Kidney (tissue), 14 donors: ENCODE results near the gene LGR6. TPM values are rescaled to one million over a fixed set of nuclear protein-coding genes. Genes with fewer than 3 reads are reported as not detected.

Source experiments
- DNase-seq, 5 donors: peaks; one replicate each; pipeline ENCODE4 v3.0.0-alpha.2; 2013 to 2020
- FAIRE-seq: peaks from 2 replicates; lab custom pipeline; 2012; peaks lifted over from hg19 to GRCh38; lab: Jason Lieb, UNC
- H3K27ac ChIP-seq, 2 donors: one replicate each; pipeline ENCODE4 v1.7.0; 2013; ENCODE audit warnings: low read depth in 2 of 2, low read length in 2 of 2, inconsistent platforms in 1 of 2
- H3K27me3 ChIP-seq: one replicate; pipeline ENCODE4 v1.7.1; 2013; ENCODE audit warnings: low read length, inconsistent platforms; ENCODE audit not compliant: control insufficient read depth, insufficient read depth
- H3K36me3 ChIP-seq, 3 donors: one replicate each; pipeline versions ENCODE4 v1.7.0 to v1.7.1; 2013; ENCODE audit warnings: low read length in 3 of 3, control low read depth in 1 of 3, inconsistent platforms in 1 of 3; ENCODE audit not compliant: insufficient read depth in 3 of 3, control insufficient read depth in 2 of 3
- H3K4me1 ChIP-seq, 3 donors: one replicate each; pipeline versions ENCODE4 v1.7.0 to v1.7.1; 2013; ENCODE audit warnings: low read length in 3 of 3, inconsistent platforms in 1 of 3, low read depth in 1 of 3; ENCODE audit not compliant: control insufficient read depth in 2 of 3, insufficient read depth in 2 of 3
- H3K4me3 ChIP-seq, 3 donors: one replicate each; pipeline versions ENCODE4 v1.7.0 to v1.8.1; 2013; ENCODE audit warnings: low read length in 3 of 3, control low read depth in 1 of 3, inconsistent platforms in 1 of 3
- H3K9ac ChIP-seq, 3 donors: one replicate each; pipeline versions ENCODE4 v1.7.0 to v1.7.1; 2013; ENCODE audit warnings: low read length in 3 of 3, control low read depth in 1 of 3, inconsistent platforms in 1 of 3
- H3K9me3 ChIP-seq, 3 donors: one replicate each; pipeline versions ENCODE4 v1.7.0 to v1.7.1; 2013; ENCODE audit warnings: low read length in 3 of 3, control low read depth in 1 of 3, inconsistent platforms in 1 of 3; ENCODE audit not compliant: control insufficient read depth in 2 of 3, insufficient read depth in 1 of 3
- intact Hi-C: fragments of 100-400 bp; cut with DNase I; formaldehyde crosslinking; loops from one replicate; pipeline ENCODE4 v1.11.1; 2022
- polyA plus RNA-seq: library from polyadenylated mRNA; stranded (reverse); fragments of 350-450 nt; fragmentation: Illumina TruSeq; extraction: RNeasy Lipid Tissue Mini Kit (QIAGEN cat#74804); gene quantifications from one replicate; pipeline ENCODE4 v1.2.3, GENCODE V29; 2014; ENCODE audit warnings: low read depth, low replicate concordance; ENCODE audit not compliant: insufficient read depth
- total RNA-seq: library from RNA; stranded (reverse); fragmentation: NEBNext Ultra II Directional; extraction: Animal tissue kit (Norgen Biotek cat#: 25700); gene quantifications from one replicate; pipeline ENCODE4 v1.2.1, GENCODE V29; 2021
- TF ChIP-seq, protein P1 (sequence below): IDR thresholded peaks from 3 replicates; pipeline ENCODE4 v1.5.1; 2012; ENCODE audit warnings: mild to moderate bottlenecking, moderate library complexity, borderline replicate concordance; ENCODE audit not compliant: insufficient read depth; ENCODE audit errors: extremely low read depth
- donor health status: control.
- donor health status: control.
- donor health status: control.
- donor health status: control.
- donor health status: control.
- donor health status: DM: yes; HTN: yes; CAD: no.
- donor health status: Normal renal cell carcinoma (clear cell type).

LGR6 gene
- total and polyA plus RNA-seq, 2 donors from 2014 or later: 1.8 to 4.1 TPM

DNA sequence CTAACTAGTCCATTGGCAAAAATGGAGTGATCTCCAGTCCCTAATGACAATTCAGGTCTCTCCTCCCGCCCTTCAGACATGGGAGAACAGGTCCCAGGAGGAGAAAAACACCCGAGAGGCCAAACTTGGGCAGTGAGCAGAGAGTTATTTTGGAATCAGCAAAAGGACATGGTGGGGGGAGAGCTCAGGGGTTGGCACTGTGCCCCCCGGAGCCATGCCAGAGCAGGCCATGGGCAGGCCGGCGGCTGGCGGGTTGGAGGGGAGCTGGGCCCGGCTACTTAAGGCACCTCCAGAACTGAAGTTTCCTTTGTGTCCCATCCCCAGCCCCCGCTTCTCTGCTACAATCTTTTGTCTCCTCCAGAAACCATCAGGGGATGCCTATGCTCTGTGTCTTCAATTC is 7.1 kb downstream of the LGR6 start:
- no peak overlapping the region for H3K4me3 ChIP-seq
- no peaks in the 10 kb centered on the region for H3K9me3 ChIP-seq
- no peaks in the 10 kb centered on the region for H3K27me3 ChIP-seq
- no peak overlapping the region for H3K27ac ChIP-seq
- FAIRE-seq: no peak
- no peaks in the 10 kb centered on the region for H3K4me1 ChIP-seq
- no peaks in the 10 kb centered on the region for H3K36me3 ChIP-seq
- no peak overlapping the region for H3K9ac ChIP-seq
- intact Hi-C loops: loop anchor here (5.0 kb wide), 1 partner anchor 117 kb away; no protein-coding TSS in a partner anchor
- TF ChIP-seq, protein P1, sequence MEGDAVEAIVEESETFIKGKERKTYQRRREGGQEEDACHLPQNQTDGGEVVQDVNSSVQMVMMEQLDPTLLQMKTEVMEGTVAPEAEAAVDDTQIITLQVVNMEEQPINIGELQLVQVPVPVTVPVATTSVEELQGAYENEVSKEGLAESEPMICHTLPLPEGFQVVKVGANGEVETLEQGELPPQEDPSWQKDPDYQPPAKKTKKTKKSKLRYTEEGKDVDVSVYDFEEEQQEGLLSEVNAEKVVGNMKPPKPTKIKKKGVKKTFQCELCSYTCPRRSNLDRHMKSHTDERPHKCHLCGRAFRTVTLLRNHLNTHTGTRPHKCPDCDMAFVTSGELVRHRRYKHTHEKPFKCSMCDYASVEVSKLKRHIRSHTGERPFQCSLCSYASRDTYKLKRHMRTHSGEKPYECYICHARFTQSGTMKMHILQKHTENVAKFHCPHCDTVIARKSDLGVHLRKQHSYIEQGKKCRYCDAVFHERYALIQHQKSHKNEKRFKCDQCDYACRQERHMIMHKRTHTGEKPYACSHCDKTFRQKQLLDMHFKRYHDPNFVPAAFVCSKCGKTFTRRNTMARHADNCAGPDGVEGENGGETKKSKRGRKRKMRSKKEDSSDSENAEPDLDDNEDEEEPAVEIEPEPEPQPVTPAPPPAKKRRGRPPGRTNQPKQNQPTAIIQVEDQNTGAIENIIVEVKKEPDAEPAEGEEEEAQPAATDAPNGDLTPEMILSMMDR: no peak
- DNase-seq: no peak

DNA sequence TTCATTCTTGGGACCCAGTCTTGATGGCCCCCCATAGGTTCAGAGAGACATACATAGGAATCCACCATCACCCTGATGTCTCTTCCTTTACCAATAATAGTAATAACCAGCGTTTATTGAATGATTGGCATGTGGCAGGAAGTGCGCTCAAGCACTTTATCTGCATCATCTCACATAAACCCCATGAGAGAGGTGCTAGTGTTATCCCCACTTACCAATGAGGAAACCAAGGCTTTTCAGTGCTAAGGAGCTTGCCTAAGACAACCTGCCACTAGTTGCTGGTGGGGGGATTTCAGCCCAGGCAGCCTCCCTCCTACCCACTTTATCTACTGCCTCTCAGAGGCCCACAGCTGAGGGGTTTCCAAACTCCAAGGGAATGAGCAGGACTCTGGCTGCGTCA is 7.7 kb downstream of the LGR6 start:
- no peak for FAIRE-seq
- H3K9me3 ChIP-seq: no peaks in the 10 kb centered on the region
- TF ChIP-seq, protein P1: no peak
- H3K9ac ChIP-seq: no peak overlapping the region
- no peaks in the 10 kb centered on the region for H3K4me1 ChIP-seq
- no peak overlapping the region for H3K27ac ChIP-seq
- no peaks in the 10 kb centered on the region for H3K36me3 ChIP-seq
- H3K4me3 ChIP-seq: no peak overlapping the region
- H3K27me3 ChIP-seq: no peaks in the 10 kb centered on the region
- no peak for DNase-seq
- intact Hi-C loops: loop anchor here (5.0 kb wide), 1 partner anchor 116 kb away; no protein-coding TSS in a partner anchor

- no peak for FAIRE-seq
- H3K36me3 ChIP-seq: no peaks in the 10 kb centered on the region
- intact Hi-C loops: loop anchor here (5.0 kb wide), 1 partner anchor 115 kb away; no protein-coding TSS in a partner anchor
Measured at GRCh38 chr1:202201971-202202370, 8.4 kb downstream of the LGR6 start.

More at GRCh38 chr1:202201971-202202370, 8.4 kb downstream of the LGR6 start:
- DNase-seq: no peak
- Histone ChIP-seq H3K4me1 (no peaks in the 10 kb centered on the region), H3K9ac (no peak overlapping the region), H3K4me3 (no peak overlapping the region), H3K9me3 (no peaks in the 10 kb centered on the region), H3K27ac (no peak overlapping the region), H3K27me3 (no peaks in the 10 kb centered on the region)
- TF ChIP-seq, protein P1: no peak
